Activated naive CD8-positive, alpha-beta T cell treated with anti-CD3 and anti-CD28 coated beads, Interleukin-2, amount 50 U/mL, for 24 hours (primary cell): ENCODE data around the gene OR10C1.

Experiments
- ATAC-seq: fragments of 150-1000 bp; cut with Tn5 transposase; one replicate; pipeline ENCODE4 v1.10.0; 2021
- DNase-seq: peaks from one replicate; pipeline ENCODE4 v3.0.0; 2021
- H3K27ac Mint-ChIP-seq: one replicate; pipeline ENCODE4 v1.8.0; 2021; ENCODE audit warnings: mild to moderate bottlenecking, mixed read lengths
- H3K27me3 Mint-ChIP-seq: one replicate; pipeline ENCODE4 v1.8.0; 2021; ENCODE audit warnings: mixed read lengths
- H3K36me3 Mint-ChIP-seq: one replicate; pipeline ENCODE4 v1.8.0; 2021; ENCODE audit warnings: low read depth, mixed read lengths
- H3K4me1 Mint-ChIP-seq: one replicate; pipeline ENCODE4 v1.8.0; 2021; ENCODE audit warnings: mixed read lengths
- H3K4me3 Mint-ChIP-seq: one replicate; pipeline ENCODE4 v1.8.0; 2021; ENCODE audit warnings: mild to moderate bottlenecking, moderate library complexity, mixed read lengths
- H3K9me3 Mint-ChIP-seq: one replicate; pipeline ENCODE4 v1.8.0; 2021; ENCODE audit warnings: mixed read lengths

Gene OR10C1

DNA sequence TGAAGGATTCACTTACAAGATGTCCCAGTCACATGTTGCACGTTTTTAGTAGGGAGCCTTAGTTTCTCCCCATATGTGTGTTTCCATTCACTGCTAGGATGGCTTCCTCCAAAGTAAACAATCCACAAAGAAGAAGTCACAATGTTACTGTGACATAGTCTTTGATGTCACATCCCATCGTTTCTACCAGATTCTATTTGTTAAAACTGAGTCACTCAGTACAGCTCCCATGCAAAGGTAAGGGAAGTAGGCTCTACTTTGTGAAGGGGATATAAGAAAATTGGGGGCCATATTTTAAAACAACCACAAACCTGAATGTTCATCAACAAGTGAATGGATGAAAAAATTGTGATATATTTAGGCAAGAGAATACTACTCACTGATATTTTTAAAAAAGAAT, 17.9 kb downstream of the OR10C1 start, which contains the start of the genes OR11A1 and OR2H1:
OR11A1 (minus strand) TSS at position 101 of the 400 bp plus-strand sequence. CDS start 29,430 bp downstream, outside the sequence.
OR2H1 (plus strand) TSS at position 185 of the 400 bp plus-strand sequence. CDS start 4,615 bp downstream, outside the sequence.
- no peak for DNase-seq
- Mint-ChIP-seq H3K27me3 (peaks cover 9% of the 10 kb centered on the region), H3K9me3 (no peaks in the 10 kb centered on the region), H3K27ac (no peak within 1 kb of the TSS), H3K4me3 (no peak within 1 kb of the TSS), H3K4me1 (no peaks in the 10 kb centered on the region), H3K36me3 (no peaks in the 10 kb centered on the region)
- ATAC-seq = no peak

DNA sequence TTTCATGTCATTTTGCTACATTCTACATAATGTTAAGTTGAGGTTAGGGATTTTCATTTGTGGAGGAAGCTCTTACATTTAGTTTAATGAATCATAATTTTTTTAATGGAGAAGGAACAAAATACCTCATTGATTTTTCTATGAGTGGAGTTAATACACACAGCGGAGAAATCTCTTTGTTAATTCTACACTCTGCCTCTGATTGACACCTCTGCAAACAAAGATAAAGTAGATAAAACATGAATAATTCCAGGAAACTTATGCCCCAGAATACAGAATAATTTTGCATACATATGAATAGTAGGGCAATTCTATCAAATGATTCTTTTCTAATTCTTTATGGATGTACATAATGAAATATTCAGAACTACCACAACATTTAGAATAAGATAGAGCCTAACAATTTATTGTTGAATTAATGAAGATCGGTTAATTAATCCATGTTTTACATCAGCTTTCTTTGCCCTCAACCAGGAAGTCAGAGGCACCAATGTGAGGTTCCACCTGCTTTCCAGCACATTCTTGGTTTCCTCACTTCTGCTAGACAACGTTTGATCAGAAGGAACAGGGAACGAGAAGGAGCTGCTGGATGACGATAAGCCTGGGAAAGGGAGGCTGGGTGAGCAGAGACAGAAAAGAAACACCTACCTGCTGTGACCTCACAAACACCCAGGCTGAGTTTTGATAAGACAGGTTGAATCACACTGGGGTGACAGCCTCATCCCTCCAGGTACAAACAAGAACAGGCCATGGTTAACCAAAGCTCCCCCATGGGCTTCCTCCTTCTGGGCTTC, 22.1 kb downstream of the OR10C1 start:
- ATAC-seq = no peak
- no peak overlapping the region for H3K4me3 Mint-ChIP-seq
- no peaks in the 10 kb centered on the region for H3K9me3 Mint-ChIP-seq
- no peaks in the 10 kb centered on the region for H3K36me3 Mint-ChIP-seq
- no peaks in the 10 kb centered on the region for H3K4me1 Mint-ChIP-seq
- DNase-seq = no peak
- peaks cover 12% of the 10 kb centered on the region for H3K27me3 Mint-ChIP-seq
- no peak overlapping the region for H3K27ac Mint-ChIP-seq

DNA sequence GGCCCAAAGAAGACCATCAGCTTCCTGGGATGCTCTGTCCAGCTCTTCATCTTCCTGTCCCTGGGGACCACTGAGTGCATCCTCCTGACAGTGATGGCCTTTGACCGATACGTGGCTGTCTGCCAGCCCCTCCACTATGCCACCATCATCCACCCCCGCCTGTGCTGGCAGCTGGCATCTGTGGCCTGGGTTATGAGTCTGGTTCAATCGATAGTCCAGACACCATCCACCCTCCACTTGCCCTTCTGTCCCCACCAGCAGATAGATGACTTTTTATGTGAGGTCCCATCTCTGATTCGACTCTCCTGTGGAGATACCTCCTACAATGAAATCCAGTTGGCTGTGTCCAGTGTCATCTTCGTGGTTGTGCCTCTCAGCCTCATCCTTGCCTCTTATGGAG, 22.9 kb downstream of the OR10C1 start:
- no peak for DNase-seq
- H3K4me1 Mint-ChIP-seq = no peaks in the 10 kb centered on the region
- no peak for ATAC-seq
- no peak overlapping the region for H3K27ac Mint-ChIP-seq
- H3K36me3 Mint-ChIP-seq = no peaks in the 10 kb centered on the region
- H3K27me3 Mint-ChIP-seq = peaks cover 12% of the 10 kb centered on the region
- H3K9me3 Mint-ChIP-seq = no peaks in the 10 kb centered on the region
- H3K4me3 Mint-ChIP-seq = no peak overlapping the region

DNA sequence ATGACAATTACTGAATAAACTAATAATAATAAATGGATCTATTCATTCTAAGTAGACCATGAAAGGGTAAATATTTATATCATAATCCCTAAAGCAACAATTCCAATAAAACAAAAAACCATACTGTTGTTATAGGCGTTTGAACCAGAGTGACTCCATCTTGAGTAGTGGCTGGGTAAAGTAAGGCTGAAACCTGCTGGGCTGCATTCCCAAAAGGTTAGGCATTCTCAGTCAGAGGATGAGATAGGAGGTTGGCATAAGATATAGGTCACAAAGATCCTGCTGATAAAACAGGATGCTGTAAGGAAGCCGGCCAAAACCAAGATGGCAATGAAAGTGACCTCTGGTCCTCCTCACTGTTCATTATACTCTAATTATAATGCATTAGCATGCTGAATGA, 26.2 kb downstream of the OR10C1 start:
- no peaks in the 10 kb centered on the region for H3K9me3 Mint-ChIP-seq
- peaks cover 14% of the 10 kb centered on the region for H3K27me3 Mint-ChIP-seq
- no peaks in the 10 kb centered on the region for H3K4me1 Mint-ChIP-seq

DNA sequence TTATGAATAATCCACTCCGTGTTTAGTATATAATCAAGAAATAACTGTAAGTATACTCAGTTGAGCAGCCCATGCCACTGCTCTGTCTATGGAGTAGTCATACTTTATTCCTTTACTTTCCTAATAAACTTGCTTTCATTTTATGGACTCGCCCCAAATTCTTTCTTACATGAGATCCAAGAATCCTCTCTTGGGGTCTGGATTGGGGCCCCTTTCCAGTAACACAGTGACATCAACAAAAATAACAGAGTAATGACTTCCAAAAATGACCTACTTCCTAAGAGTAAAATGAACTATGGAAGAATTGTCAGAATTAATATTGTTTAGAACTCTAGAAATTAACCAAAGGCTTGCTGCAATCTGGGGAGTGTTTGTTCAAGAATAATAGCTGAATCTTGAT, 26.7 kb downstream of the OR10C1 start:
- H3K9me3 Mint-ChIP-seq = no peaks in the 10 kb centered on the region
- no peaks in the 10 kb centered on the region for H3K4me1 Mint-ChIP-seq
- DNase-seq = no peak
- no peaks in the 10 kb centered on the region for H3K36me3 Mint-ChIP-seq
- no peak overlapping the region for H3K4me3 Mint-ChIP-seq
- ATAC-seq = no peak
- H3K27ac Mint-ChIP-seq = no peak overlapping the region
- H3K27me3 Mint-ChIP-seq = peaks cover 14% of the 10 kb centered on the region

More for the DNA sequence above, 26.2 kb downstream of the OR10C1 start:
- no peaks in the 10 kb centered on the region for H3K36me3 Mint-ChIP-seq
- H3K27ac Mint-ChIP-seq = no peak overlapping the region
- H3K4me3 Mint-ChIP-seq = no peak overlapping the region
- no peak for ATAC-seq
- DNase-seq = no peak

DNA sequence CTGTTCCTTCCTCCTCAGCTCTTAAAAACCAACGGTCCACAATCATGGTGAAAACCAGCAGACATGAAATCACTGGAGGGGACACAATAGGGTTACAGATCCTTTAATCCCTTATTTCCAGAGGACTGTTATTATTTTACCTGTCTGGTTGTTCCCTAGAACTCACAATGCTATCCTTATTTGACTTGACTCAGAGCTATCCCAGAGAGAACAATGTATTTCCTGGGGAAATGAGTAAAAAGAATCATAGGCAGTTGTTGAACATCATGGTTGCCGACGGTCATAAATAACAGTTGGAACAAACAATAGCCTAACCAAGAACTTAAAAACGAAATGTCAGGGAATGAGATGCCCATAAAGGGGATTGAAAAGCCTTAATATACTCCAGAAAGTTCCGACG, 27.1 kb downstream of the OR10C1 start:
- Mint-ChIP-seq H3K36me3 (no peaks in the 10 kb centered on the region), H3K4me1 (no peaks in the 10 kb centered on the region), H3K9me3 (no peaks in the 10 kb centered on the region), H3K4me3 (no peak overlapping the region), H3K27me3 (peaks cover 15% of the 10 kb centered on the region), H3K27ac (no peak overlapping the region)
- ATAC-seq (no peak), DNase-seq (no peak)

DNA sequence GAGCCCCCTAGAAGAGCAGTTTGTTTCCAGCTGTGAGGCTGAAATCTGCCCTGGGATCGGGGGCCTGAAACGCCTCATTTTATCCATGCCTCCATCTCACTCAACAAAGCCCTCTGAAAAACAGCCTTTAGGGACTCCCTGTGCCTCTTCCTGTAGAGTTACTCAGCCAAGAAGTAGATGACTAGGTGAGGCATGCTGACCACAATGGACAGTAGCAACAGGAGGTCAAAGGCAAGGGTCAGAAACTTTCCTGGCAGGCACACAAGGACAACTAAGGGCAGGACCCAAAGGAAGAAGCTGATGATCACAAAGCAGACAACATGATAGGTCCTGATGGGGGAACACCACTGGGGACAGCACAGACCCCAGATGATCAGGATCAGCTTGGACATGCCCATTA, 35.9 kb downstream of the OR10C1 start:
- DNase-seq (no peak), ATAC-seq (no peak)
- Mint-ChIP-seq H3K27ac (no peak overlapping the region), H3K27me3 (peaks cover 7% of the 10 kb centered on the region), H3K4me1 (no peaks in the 10 kb centered on the region), H3K4me3 (no peak overlapping the region), H3K9me3 (no peaks in the 10 kb centered on the region), H3K36me3 (no peaks in the 10 kb centered on the region)

DNA sequence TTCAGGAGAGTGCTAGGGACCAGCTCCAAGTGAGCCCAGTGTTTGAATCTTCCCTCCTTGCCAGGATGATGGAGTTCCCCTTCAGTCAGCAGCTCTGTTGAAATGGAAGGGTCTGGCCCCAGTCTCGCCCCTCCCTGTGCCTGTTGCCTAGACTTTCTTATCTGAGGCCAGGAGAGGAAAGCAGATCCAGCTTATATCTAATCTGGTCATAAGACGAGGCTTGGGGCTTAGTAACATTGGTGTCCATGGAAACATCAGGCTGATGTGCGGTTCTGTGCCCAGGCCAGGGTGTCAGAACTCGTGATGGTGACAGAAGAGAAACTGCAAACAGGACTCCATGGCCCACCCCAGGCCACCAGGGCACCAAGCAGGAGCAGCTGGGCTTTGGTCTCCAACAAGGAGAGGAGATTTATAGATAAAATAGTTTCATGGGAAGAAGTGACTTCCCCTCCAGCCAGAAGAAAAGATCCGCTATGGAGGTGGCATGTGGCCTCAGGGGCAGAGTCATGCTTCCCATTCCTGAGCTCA, 38.9 kb downstream of the OR10C1 start:
- Mint-ChIP-seq H3K4me3 (no peak overlapping the region), H3K4me1 (no peaks in the 10 kb centered on the region), H3K9me3 (peaks cover 4% of the 10 kb centered on the region), H3K27me3 (peaks cover 7% of the 10 kb centered on the region), H3K27ac (no peak overlapping the region), H3K36me3 (no peaks in the 10 kb centered on the region)
- DNase-seq = no peak
- ATAC-seq = no peak

DNA sequence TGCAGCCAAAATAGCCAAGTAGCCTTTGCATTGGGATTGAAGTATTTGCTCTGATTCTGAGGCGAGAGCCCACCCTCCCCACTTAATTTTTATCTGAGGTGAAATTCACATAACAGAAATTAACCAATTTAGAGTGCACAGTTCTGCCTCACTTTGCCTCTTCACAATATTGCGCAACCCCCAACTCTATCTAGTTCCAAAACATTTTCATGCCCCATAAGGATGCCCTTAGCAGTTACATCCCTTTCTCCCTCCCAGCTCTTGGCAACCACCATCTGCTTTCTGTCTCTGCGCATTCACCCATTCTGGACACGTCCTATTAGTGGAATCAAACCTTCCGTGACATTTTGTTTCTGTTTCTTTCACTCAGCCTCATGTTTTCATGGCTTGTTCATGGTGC, 39.6 kb downstream of the OR10C1 start:
- ATAC-seq = no peak
- H3K27ac Mint-ChIP-seq = no peak overlapping the region
- peaks cover 4% of the 10 kb centered on the region for H3K9me3 Mint-ChIP-seq
- H3K36me3 Mint-ChIP-seq = no peaks in the 10 kb centered on the region
- no peak overlapping the region for H3K4me3 Mint-ChIP-seq
- DNase-seq = no peak
- no peaks in the 10 kb centered on the region for H3K4me1 Mint-ChIP-seq
- H3K27me3 Mint-ChIP-seq = peaks cover 12% of the 10 kb centered on the region

DNA sequence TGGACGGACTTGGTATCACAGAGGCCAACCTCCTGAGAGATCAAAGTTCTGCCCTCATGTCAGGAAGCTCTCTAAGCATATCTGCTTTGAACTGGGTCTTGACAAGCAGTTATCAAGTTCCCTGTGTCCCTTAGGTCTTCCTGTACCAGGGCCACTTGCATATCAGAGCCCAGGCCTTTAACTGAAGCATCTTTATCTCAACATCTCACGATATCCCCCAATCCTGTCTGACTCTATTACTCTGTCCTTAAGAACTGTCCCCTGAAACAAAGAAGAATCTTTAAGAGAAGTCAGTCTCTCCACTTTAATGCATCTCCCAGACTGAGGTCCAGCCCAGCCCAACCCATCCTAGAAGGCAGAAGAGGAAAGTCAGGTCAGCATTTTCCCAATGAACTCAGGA, 40.5 kb downstream of the OR10C1 start:
- peaks cover 15% of the 10 kb centered on the region for H3K27me3 Mint-ChIP-seq
- H3K4me1 Mint-ChIP-seq = no peaks in the 10 kb centered on the region
- ATAC-seq (no peak), DNase-seq (no peak)
- H3K36me3 Mint-ChIP-seq = no peaks in the 10 kb centered on the region
- H3K27ac Mint-ChIP-seq = no peak overlapping the region
- no peak overlapping the region for H3K4me3 Mint-ChIP-seq
- peaks cover 4% of the 10 kb centered on the region for H3K9me3 Mint-ChIP-seq

DNA sequence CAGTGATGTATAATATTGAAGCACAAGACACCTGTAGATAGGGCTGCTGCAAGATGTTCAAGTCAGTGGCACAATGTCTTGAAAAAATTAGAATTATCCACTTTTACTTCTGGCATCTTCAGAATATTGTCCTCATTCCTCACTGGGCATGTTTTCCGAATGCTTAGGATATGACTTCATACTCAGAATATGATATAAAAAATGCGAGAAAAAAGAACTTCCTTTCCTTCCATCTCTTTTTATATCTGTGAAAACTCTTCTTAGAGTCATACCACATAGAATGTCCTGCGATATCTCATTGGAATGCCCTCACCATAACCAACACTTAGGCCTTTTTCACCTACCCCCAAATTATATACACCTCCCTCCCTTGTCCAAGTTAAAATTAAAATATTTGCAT, 44.1 kb downstream of the OR10C1 start:
- DNase-seq (no peak), ATAC-seq (no peak)
- no peaks in the 10 kb centered on the region for H3K36me3 Mint-ChIP-seq
- H3K27me3 Mint-ChIP-seq = peaks cover 18% of the 10 kb centered on the region
- no peak overlapping the region for H3K4me3 Mint-ChIP-seq
- no peaks in the 10 kb centered on the region for H3K4me1 Mint-ChIP-seq
- peaks cover 4% of the 10 kb centered on the region for H3K9me3 Mint-ChIP-seq
- H3K27ac Mint-ChIP-seq = no peak overlapping the region

DNA sequence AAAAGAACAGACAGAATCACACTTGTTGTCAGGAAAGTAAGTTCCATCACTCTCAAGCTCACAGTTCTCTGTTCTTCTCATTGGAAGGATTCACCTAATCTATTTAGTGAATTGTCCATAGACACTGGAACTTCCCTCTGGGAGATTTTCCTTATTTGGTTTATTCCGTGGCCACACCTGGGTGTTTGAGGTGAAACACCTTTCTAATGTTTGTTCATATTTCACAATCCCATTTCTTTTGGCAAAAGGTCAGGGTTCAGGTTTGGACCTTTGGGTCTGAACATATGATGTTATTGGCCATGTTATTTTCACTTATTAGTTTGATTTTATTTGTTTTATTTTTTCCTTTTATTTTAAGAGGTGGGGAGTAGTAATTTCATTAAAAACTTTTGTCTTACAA, 44.6 kb downstream of the OR10C1 start:
- H3K9me3 Mint-ChIP-seq = peaks cover 4% of the 10 kb centered on the region
- H3K27me3 Mint-ChIP-seq = peaks cover 18% of the 10 kb centered on the region
- H3K36me3 Mint-ChIP-seq = no peaks in the 10 kb centered on the region
- no peak for ATAC-seq
- H3K4me1 Mint-ChIP-seq = no peaks in the 10 kb centered on the region
- H3K4me3 Mint-ChIP-seq = no peak overlapping the region
- no peak overlapping the region for H3K27ac Mint-ChIP-seq
- no peak for DNase-seq

DNA sequence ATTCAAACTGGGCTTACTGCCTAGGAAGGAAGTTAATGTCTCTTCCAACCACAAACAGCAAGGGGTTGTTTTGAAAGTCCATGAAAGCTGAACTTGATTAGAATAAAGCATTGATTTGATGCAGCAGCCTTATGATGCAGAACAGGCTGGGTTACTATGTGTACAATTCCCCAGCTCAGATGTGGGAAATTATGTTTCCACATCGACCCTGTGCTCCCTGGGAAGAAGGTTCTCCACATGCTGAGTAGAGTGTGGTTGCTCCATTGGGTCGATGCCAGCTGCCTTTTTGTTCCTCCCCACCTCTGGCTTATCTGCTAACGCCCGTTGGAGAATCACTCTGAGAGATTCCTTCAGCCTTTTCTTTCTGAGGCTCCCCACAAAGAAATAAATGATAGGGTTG, 47.5 kb downstream of the OR10C1 start:
- peaks cover 18% of the 10 kb centered on the region for H3K27me3 Mint-ChIP-seq
- H3K27ac Mint-ChIP-seq = no peak overlapping the region
- no peak overlapping the region for H3K4me3 Mint-ChIP-seq
- no peaks in the 10 kb centered on the region for H3K4me1 Mint-ChIP-seq
- H3K36me3 Mint-ChIP-seq = no peaks in the 10 kb centered on the region
- ATAC-seq = no peak
- no peaks in the 10 kb centered on the region for H3K9me3 Mint-ChIP-seq
- DNase-seq = no peak

DNA sequence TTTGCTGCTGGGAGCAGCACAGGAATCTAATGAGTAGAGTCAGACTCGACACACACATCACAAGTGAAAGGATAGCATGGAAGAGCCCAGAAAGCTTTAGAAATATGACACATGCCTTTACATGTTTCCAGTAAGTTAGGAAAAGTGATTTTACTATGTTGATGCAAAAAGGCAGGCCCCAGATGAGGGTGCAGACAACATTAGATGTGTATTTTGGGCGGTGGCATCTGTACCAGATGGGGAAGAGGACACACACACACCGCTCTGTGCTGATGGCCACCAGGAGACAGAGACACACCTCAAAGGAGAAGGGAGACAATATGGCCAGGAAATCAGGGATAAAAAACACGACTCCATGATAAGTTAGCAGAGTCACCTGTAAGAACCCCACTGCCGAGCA, 48.0 kb downstream of the OR10C1 start:
- no peak for DNase-seq
- no peak overlapping the region for H3K4me3 Mint-ChIP-seq
- H3K9me3 Mint-ChIP-seq = no peaks in the 10 kb centered on the region
- H3K36me3 Mint-ChIP-seq = no peaks in the 10 kb centered on the region
- H3K27ac Mint-ChIP-seq = no peak overlapping the region
- no peak for ATAC-seq
- no peaks in the 10 kb centered on the region for H3K4me1 Mint-ChIP-seq
- H3K27me3 Mint-ChIP-seq = peaks cover 18% of the 10 kb centered on the region

DNA sequence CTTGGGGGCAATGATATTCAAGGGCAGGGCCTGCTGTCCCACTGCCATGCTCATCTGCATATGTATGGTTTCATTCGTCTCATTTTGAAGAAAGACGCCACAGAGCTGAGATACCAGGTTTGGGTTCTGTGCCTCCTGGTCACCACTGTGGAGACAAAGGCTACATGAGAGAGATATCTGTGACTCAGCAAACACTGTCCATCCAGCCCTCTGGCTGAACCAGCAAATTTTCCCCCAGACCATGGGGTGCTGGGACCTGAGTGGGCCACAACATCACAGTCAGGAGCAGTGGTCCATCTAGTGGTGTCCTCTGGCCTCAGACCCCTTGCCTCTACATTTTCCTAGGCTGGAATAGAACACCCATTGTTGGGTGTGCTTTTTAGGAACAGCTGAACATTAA, 48.6 kb downstream of the OR10C1 start, which contains the start of gene MAS1L:
MAS1L (minus strand) TSS at position 297 of the 400 bp plus-strand sequence; CDS start at position 243, 54 bp downstream.
- Mint-ChIP-seq H3K9me3 (no peaks in the 10 kb centered on the region), H3K4me3 (no peak within 1 kb of the TSS), H3K4me1 (no peaks in the 10 kb centered on the region), H3K36me3 (no peaks in the 10 kb centered on the region), H3K27me3 (peaks cover 18% of the 10 kb centered on the region), H3K27ac (no peak within 1 kb of the TSS)
- DNase-seq (no peak), ATAC-seq (no peak)
